ENCODE results near the gene C4orf50.

The C4orf50 gene

GRCh38 chr4:6012200-6012599, 6.0 kb downstream of the C4orf50 start:
- Histone ChIP-seq H3K9me3 (ENCODE audit: insufficient read depth, low read length) (no peaks in the 10 kb centered on the region), H4K20me1 (ENCODE audit: insufficient read depth, low read length) (no peaks in the 10 kb centered on the region), H3K36me3 (replicated peaks; ENCODE audit: low read depth, low read length) (no peaks in the 10 kb centered on the region), H3K4me2 (ENCODE audit: low read length) (no peak overlapping the region), H3K4me3 (ENCODE audit: low read length) (no peak overlapping the region), H2AFZ (ENCODE audit: low read depth, low read length) (no peak overlapping the region), H3K27ac (ENCODE audit: low read length) (no peak overlapping the region), H3K27me3 (ENCODE audit: low read depth, low read length) (no peaks in the 10 kb centered on the region), H3K9ac (ENCODE audit: low read length) (no peak overlapping the region), H3K4me1 (ENCODE audit: low read length) (no peaks in the 10 kb centered on the region), H3K79me2 (ENCODE audit: low read length) (no peaks in the 10 kb centered on the region)
- TF ChIP-seq, protein P1, sequence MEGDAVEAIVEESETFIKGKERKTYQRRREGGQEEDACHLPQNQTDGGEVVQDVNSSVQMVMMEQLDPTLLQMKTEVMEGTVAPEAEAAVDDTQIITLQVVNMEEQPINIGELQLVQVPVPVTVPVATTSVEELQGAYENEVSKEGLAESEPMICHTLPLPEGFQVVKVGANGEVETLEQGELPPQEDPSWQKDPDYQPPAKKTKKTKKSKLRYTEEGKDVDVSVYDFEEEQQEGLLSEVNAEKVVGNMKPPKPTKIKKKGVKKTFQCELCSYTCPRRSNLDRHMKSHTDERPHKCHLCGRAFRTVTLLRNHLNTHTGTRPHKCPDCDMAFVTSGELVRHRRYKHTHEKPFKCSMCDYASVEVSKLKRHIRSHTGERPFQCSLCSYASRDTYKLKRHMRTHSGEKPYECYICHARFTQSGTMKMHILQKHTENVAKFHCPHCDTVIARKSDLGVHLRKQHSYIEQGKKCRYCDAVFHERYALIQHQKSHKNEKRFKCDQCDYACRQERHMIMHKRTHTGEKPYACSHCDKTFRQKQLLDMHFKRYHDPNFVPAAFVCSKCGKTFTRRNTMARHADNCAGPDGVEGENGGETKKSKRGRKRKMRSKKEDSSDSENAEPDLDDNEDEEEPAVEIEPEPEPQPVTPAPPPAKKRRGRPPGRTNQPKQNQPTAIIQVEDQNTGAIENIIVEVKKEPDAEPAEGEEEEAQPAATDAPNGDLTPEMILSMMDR (IDR thresholded peaks at IDR 0.05; ENCODE audit: low read depth, low read length): no peak
- TF ChIP-seq EZH2phosphoT487 (IDR thresholded peaks at IDR 0.05; ENCODE audit: low read depth): no peak

GRCh38 chr4:6011686-6012085, 6.5 kb downstream of the C4orf50 start:
- Histone ChIP-seq H4K20me1 (ENCODE audit: insufficient read depth, low read length) (no peaks in the 10 kb centered on the region), H3K4me2 (ENCODE audit: low read length) (no peak overlapping the region), H2AFZ (ENCODE audit: low read depth, low read length) (no peak overlapping the region), H3K9me3 (ENCODE audit: insufficient read depth, low read length) (no peaks in the 10 kb centered on the region), H3K79me2 (ENCODE audit: low read length) (no peaks in the 10 kb centered on the region), H3K4me1 (ENCODE audit: low read length) (no peaks in the 10 kb centered on the region), H3K4me3 (ENCODE audit: low read length) (no peak overlapping the region), H3K36me3 (replicated peaks; ENCODE audit: low read depth, low read length) (no peaks in the 10 kb centered on the region), H3K27ac (ENCODE audit: low read length) (no peak overlapping the region), H3K9ac (ENCODE audit: low read length) (no peak overlapping the region), H3K27me3 (ENCODE audit: low read depth, low read length) (no peaks in the 10 kb centered on the region)
- TF ChIP-seq, protein P1 (IDR thresholded peaks at IDR 0.05; ENCODE audit: low read depth, low read length): no peak
- TF ChIP-seq EZH2phosphoT487 (IDR thresholded peaks at IDR 0.05; ENCODE audit: low read depth): no peak

DNA sequence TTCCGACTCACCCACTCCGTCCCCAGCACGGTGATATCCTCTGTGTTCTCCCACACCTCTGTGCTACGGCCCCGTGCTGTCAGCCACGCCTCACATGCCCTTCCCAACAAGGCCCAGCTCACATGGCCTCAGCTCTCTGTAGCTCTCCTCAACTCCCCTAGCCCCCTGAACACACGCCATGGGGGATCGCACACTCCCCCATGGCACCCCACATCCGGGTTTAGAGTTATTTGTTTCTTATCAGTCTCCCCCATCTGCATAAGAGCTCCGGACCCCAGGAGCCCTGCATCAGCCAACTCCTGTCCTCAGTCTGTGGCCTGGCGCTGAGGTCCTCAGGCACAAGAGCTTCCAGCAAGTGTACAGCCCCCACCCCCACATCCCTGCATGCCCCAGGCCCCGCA, 7.0 kb downstream of the C4orf50 start:
- TF ChIP-seq, protein P1 (IDR thresholded peaks at IDR 0.05; ENCODE audit: low read depth, low read length): no peak
- no peak for TF ChIP-seq EZH2phosphoT487 (IDR thresholded peaks at IDR 0.05; ENCODE audit: low read depth)
- no peak overlapping the region for H2AFZ ChIP-seq (ENCODE audit: low read depth, low read length)
- H3K4me1 ChIP-seq (ENCODE audit: low read length): no peaks in the 10 kb centered on the region
- H3K27ac ChIP-seq (ENCODE audit: low read length): no peak overlapping the region
- no peaks in the 10 kb centered on the region for H4K20me1 ChIP-seq (ENCODE audit: insufficient read depth, low read length)
- H3K79me2 ChIP-seq (ENCODE audit: low read length): no peaks in the 10 kb centered on the region
- H3K4me2 ChIP-seq (ENCODE audit: low read length): no peak overlapping the region
- H3K9ac ChIP-seq (ENCODE audit: low read length): no peak overlapping the region
- H3K4me3 ChIP-seq (ENCODE audit: low read length): no peak overlapping the region
- no peaks in the 10 kb centered on the region for H3K27me3 ChIP-seq (ENCODE audit: low read depth, low read length)
- no peaks in the 10 kb centered on the region for H3K36me3 ChIP-seq (replicated peaks; ENCODE audit: low read depth, low read length)
- H3K9me3 ChIP-seq (ENCODE audit: insufficient read depth, low read length): no peaks in the 10 kb centered on the region

DNA sequence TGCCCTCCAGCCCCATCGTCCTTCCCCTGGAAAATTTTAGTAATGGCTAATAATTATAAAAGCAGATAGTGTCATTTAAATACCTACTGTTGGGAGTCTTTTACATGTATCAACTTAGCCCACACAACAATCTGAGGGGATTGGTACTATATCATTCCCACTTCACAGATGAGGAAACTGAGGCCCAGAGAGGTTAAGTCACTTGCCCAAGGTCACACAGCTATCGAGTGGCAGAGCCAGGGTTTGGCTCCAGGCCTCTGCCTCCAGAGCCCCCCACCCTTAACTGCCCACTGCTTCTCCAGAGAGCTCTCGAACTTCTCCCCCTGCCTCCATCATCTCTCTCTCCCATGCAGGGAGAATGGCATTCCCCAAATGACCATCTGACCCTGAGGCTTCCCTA, 7.4 kb downstream of the C4orf50 start:
- H3K27me3 ChIP-seq (ENCODE audit: low read depth, low read length): no peaks in the 10 kb centered on the region
- H3K9me3 ChIP-seq (ENCODE audit: insufficient read depth, low read length): no peaks in the 10 kb centered on the region
- no peak overlapping the region for H2AFZ ChIP-seq (ENCODE audit: low read depth, low read length)
- no peaks in the 10 kb centered on the region for H3K79me2 ChIP-seq (ENCODE audit: low read length)
- no peak overlapping the region for H3K9ac ChIP-seq (ENCODE audit: low read length)
- H4K20me1 ChIP-seq (ENCODE audit: insufficient read depth, low read length): no peaks in the 10 kb centered on the region
- no peaks in the 10 kb centered on the region for H3K36me3 ChIP-seq (replicated peaks; ENCODE audit: low read depth, low read length)
- no peaks in the 10 kb centered on the region for H3K4me1 ChIP-seq (ENCODE audit: low read length)
- TF ChIP-seq EZH2phosphoT487 (IDR thresholded peaks at IDR 0.05; ENCODE audit: low read depth): no peak
- TF ChIP-seq, protein P1 (IDR thresholded peaks at IDR 0.05; ENCODE audit: low read depth, low read length): no peak
- H3K4me2 ChIP-seq (ENCODE audit: low read length): no peak overlapping the region
- H3K4me3 ChIP-seq (ENCODE audit: low read length): no peak overlapping the region
- no peak overlapping the region for H3K27ac ChIP-seq (ENCODE audit: low read length)
